Measurements from ENCODE around the gene NOX3. TPM values are rescaled to one million over a fixed set of nuclear protein-coding genes. Genes with fewer than 3 reads are reported as not detected.

Gene NOX3
- total and polyA plus RNA-seq, 2 donors (not counting 3 experiments of a cell fraction or from before 2014, with no cell fraction given), result not detected

DNA sequence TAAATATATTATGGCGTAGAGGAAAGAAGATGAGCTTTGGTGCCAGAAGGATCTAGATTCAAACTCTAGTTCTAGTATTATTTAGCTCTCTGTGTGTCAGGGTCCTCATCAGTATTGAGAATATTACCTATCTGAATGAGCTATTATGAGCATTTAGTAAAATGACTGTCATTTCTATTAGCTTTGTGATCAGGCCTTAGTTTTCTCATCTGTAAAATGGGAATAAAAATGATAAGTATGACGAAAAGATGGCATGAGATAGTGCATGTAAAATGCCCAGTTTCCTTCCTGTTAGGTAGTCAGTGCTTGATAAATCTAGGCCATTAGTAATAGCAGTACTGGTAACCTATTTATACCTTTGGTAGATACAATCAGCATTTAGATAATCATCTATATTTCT is 35.1 kb downstream of the NOX3 start:
- POLR2A ChIA-PET, result no interaction called here
- Histone ChIP-seq H3K4me2 (ENCODE audit: insufficient read depth, low read length) (no peak overlapping the region), H3K9me1 (replicated peaks; ENCODE audit: control insufficient read depth, extremely low read depth, insufficient read depth, low read length) (no peaks in the 10 kb centered on the region), H4K20me1 (replicated peaks; ENCODE audit: control insufficient read depth, extremely low read depth, insufficient read depth, low read length) (no peaks in the 10 kb centered on the region), H2AFZ (ENCODE audit: low read depth, low read length) (no peak overlapping the region), H3K9ac (replicated peaks; ENCODE audit: extremely low read depth, insufficient read depth, low read length) (no peak overlapping the region), H3K27ac (ENCODE audit: insufficient read depth, low read depth, low read length) (no peak overlapping the region), H3K79me2 (ENCODE audit: control insufficient read depth, insufficient read depth, low read length) (no peaks in the 10 kb centered on the region), H3K4me3 (replicated peaks in 1 of 3; ENCODE audit: insufficient read depth in 1 of 3, low read depth in 1 of 3, low read length in 3 of 3) (no peak overlapping the region), H3K27me3 (ENCODE audit: control insufficient read depth in 2 of 2, insufficient read depth in 2 of 2, low read length in 2 of 2) (no peaks in the 10 kb centered on the region), H3K9me3 (replicated peaks; ENCODE audit: control insufficient read depth, insufficient read depth, low read length) (no peaks in the 10 kb centered on the region), H3K36me3 (ENCODE audit: control insufficient read depth in 2 of 2, extremely low read depth in 1 of 2, insufficient read depth in 2 of 2, low read length in 2 of 2) (no peaks in the 10 kb centered on the region), H3K4me1 (ENCODE audit: control insufficient read depth, extremely low read depth, insufficient read depth, low read length) (peaks cover 4% of the 10 kb centered on the region)
- no TSS peak for BruUV-seq (replicated peaks)
- dilution Hi-C loops (cut with MboI; ENCODE audit: extremely low pct_ligation_motif_present, low sequenced_read_pairs) (no loop called here), intact Hi-C loops (cut with micrococcal nuclease) (no loop called here)
- no peak for TF ChIP-seq CTCF (IDR thresholded peaks at IDR 0.05; ENCODE audit: extremely low read depth in 1 of 2, insufficient read depth in 1 of 2, low read depth in 1 of 2, low read length in 2 of 2)
- TF ChIP-seq POLR2A (IDR thresholded peaks at IDR 0.05; ENCODE audit: low read depth, low read length), result no peak
- no peak for FAIRE-seq
- CTCF ChIA-PET, result no interaction called here
- no peak for DNase-seq (ENCODE audit: low read depth, low spot score)

DNA sequence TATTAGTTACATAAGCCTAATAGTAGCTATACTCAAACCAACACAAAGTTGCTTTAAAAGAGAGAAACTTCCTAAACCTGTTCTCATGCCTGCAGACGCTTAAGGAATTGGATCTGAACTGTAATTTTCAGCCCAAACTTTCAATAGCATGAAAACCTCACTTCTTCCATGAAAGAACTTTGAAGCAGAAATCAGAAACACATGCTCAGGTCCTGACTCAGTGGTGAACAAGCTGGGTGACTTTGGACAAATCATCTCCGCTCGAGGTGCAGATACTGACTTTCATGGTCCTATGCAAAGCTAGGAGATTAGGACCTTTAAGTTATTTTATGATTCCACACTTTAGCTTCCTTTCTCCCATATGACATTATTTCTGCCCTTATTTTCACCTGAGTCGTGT is 36.5 kb downstream of the NOX3 start:
- intact Hi-C loops (cut with micrococcal nuclease) (loop anchor here (5.0 kb wide), 1 partner anchor 108 kb away; no protein-coding TSS in a partner anchor), dilution Hi-C loops (cut with MboI; ENCODE audit: extremely low pct_ligation_motif_present, low sequenced_read_pairs) (no loop called here)
- Histone ChIP-seq H3K4me3 (replicated peaks in 1 of 3; ENCODE audit: insufficient read depth in 1 of 3, low read depth in 1 of 3, low read length in 3 of 3) (no peak overlapping the region), H3K4me2 (ENCODE audit: insufficient read depth, low read length) (no peak overlapping the region), H3K9me3 (replicated peaks; ENCODE audit: control insufficient read depth, insufficient read depth, low read length) (no peaks in the 10 kb centered on the region), H3K4me1 (ENCODE audit: control insufficient read depth, extremely low read depth, insufficient read depth, low read length) (peaks cover 4% of the 10 kb centered on the region), H3K79me2 (ENCODE audit: control insufficient read depth, insufficient read depth, low read length) (no peaks in the 10 kb centered on the region), H3K9me1 (replicated peaks; ENCODE audit: control insufficient read depth, extremely low read depth, insufficient read depth, low read length) (no peaks in the 10 kb centered on the region), H3K36me3 (ENCODE audit: control insufficient read depth in 2 of 2, extremely low read depth in 1 of 2, insufficient read depth in 2 of 2, low read length in 2 of 2) (no peaks in the 10 kb centered on the region), H3K9ac (replicated peaks; ENCODE audit: extremely low read depth, insufficient read depth, low read length) (no peak overlapping the region), H3K27ac (ENCODE audit: insufficient read depth, low read depth, low read length) (no peak overlapping the region), H3K27me3 (ENCODE audit: control insufficient read depth in 2 of 2, insufficient read depth in 2 of 2, low read length in 2 of 2) (no peaks in the 10 kb centered on the region), H2AFZ (ENCODE audit: low read depth, low read length) (no peak overlapping the region), H4K20me1 (replicated peaks; ENCODE audit: control insufficient read depth, extremely low read depth, insufficient read depth, low read length) (no peaks in the 10 kb centered on the region)
- no TSS peak for BruUV-seq (replicated peaks)
- DNase-seq (ENCODE audit: low read depth, low spot score) (no peak), FAIRE-seq (peak; percentile 18)
- no peak for TF ChIP-seq MYC (IDR thresholded peaks at IDR 0.05; ENCODE audit: low read depth, low read length)
- TF ChIP-seq EZH2 (IDR thresholded peaks at IDR 0.05; ENCODE audit: borderline replicate concordance, low read depth, low read length, severe bottlenecking), result no peak
- TF ChIP-seq GATA2 (IDR thresholded peaks at IDR 0.05; ENCODE audit: insufficient read depth, insufficient read length, low read depth, low read length), result no peak
- no peak for TF ChIP-seq CTCF (IDR thresholded peaks at IDR 0.05; ENCODE audit: extremely low read depth in 1 of 2, insufficient read depth in 1 of 2, low read depth in 1 of 2, low read length in 2 of 2)
- ChIA-PET CTCF (interaction anchor here (1.1 to 1.6 kb wide), 2 partner anchors 9 to 110 kb away, joined by 3 to 4 read pairs; no protein-coding TSS in a partner anchor), POLR2A (no interaction called here)

Measured in endothelial cell of umbilical vein (primary cell).